OCI-LY7 (cell line): ENCODE results near the gene GPR137C.

Experiments
- CTCF ChIP-seq: fragments of 200-600 bp; sonication (generic); conservative IDR thresholded peaks from 2 replicates; pipeline ENCODE4 v1.5.1; 2014; ENCODE audit warnings: mild to moderate bottlenecking, antibody characterized with exemption, low read length, moderate library complexity, mixed read lengths
- EZH2phosphoT487 ChIP-seq: fragments of 200-600 bp; sonication (generic); IDR thresholded peaks from 2 replicates; pipeline ENCODE4 v1.6.1; 2018; ENCODE audit warnings: low read depth, borderline replicate concordance, mild to moderate bottlenecking, mixed run types, antibody characterized with exemption, low read length, moderate library complexity, mixed read lengths

- TF ChIP-seq CTCF (no peak), EZH2phosphoT487 (no peak)
Observed at GRCh38 chr14:52683985-52684520, 131.4 kb downstream of the GPR137C start.
